Osteoblast (primary cell): ENCODE data around the gene ACTR8. TPM values are rescaled to one million over a fixed set of nuclear protein-coding genes. Genes with fewer than 3 reads are reported as not detected.

ENCODE experiments used
- DNase-seq: peaks from one replicate; pipeline ENCODE4 v3.0.0; 2011; ENCODE audit warnings: low spot score, mixed read lengths; ENCODE audit not compliant: insufficient read length; ENCODE audit errors: missing footprints
- H2AFZ ChIP-seq: 2 replicates; pipeline ENCODE4 v1.6.0; 2011; ENCODE audit warnings: mild to moderate bottlenecking, low read length
- H3K27ac ChIP-seq: 2 replicates; pipeline ENCODE4 v1.5.1; 2011; ENCODE audit warnings: mild to moderate bottlenecking, low read depth, low read length, moderate library complexity
- H3K27me3 ChIP-seq: 2 replicates; pipeline ENCODE4 v1.6.0; 2012; ENCODE audit warnings: mild to moderate bottlenecking, control low read depth, inconsistent platforms, low read length, moderate library complexity; ENCODE audit not compliant: insufficient read depth
- H3K36me3 ChIP-seq: 2 replicates; pipeline ENCODE4 v1.5.1; 2011; ENCODE audit warnings: mild to moderate bottlenecking, low read length, control low read depth, moderate library complexity; ENCODE audit not compliant: insufficient read depth
- H3K4me1 ChIP-seq: 2 replicates; pipeline ENCODE4 v1.5.1; 2011; ENCODE audit warnings: mild to moderate bottlenecking, low read length, control low read depth, moderate library complexity; ENCODE audit not compliant: insufficient read depth
- H3K4me2 ChIP-seq: 2 replicates; pipeline ENCODE4 v1.6.0; 2011; ENCODE audit warnings: mild to moderate bottlenecking, low read length; ENCODE audit not compliant: insufficient read depth
- H3K4me3 ChIP-seq: fragments of 200-600 bp; sonication (generic); 3 replicates; pipeline ENCODE4 v1.5.1; 2012; ENCODE audit warnings: mild to moderate bottlenecking, low read length, inconsistent platforms; ENCODE audit not compliant: insufficient read depth
- H3K79me2 ChIP-seq: 2 replicates; pipeline ENCODE4 v1.6.0; 2012; ENCODE audit warnings: mild to moderate bottlenecking, low read length, control low read depth, inconsistent platforms; ENCODE audit not compliant: insufficient read depth
- H3K9me3 ChIP-seq: 2 replicates; pipeline ENCODE4 v1.5.1; 2011; ENCODE audit warnings: low read depth, low read length, control low read depth
- H4K20me1 ChIP-seq: 2 replicates; pipeline ENCODE4 v1.6.0; 2012; ENCODE audit warnings: mild to moderate bottlenecking, low read length, control low read depth; ENCODE audit not compliant: insufficient read depth
- CTCF ChIP-seq: IDR thresholded peaks from 2 replicates; pipeline ENCODE4 v1.5.1; 2011; ENCODE audit warnings: mild to moderate bottlenecking, low read depth, low read length, moderate library complexity; ENCODE audit errors: extremely low read depth
- total RNA-seq: library from RNA; depleted of rRNA; stranded (reverse); fragments of >200 nt; gene quantifications from 2 replicates; pipeline ENCODE4 v1.2.3, GENCODE V29; 2012

ACTR8 gene
- total RNA-seq, 1 donor, result 35.1 TPM

- H2AFZ ChIP-seq, result no peak overlapping the region
- no peaks in the 10 kb centered on the region for H3K4me1 ChIP-seq
- H3K27ac ChIP-seq, result no peak overlapping the region
- no peaks in the 10 kb centered on the region for H3K9me3 ChIP-seq
- no peaks in the 10 kb centered on the region for H3K36me3 ChIP-seq
- TF ChIP-seq CTCF, result no peak
- no peaks in the 10 kb centered on the region for H4K20me1 ChIP-seq
- H3K4me2 ChIP-seq, result no peak overlapping the region
- H3K27me3 ChIP-seq, result no peaks in the 10 kb centered on the region
- H3K79me2 ChIP-seq, result no peaks in the 10 kb centered on the region
- H3K4me3 ChIP-seq, result no peak overlapping the region
- DNase-seq, result no peak
These were observed 31.4 kb upstream of the ACTR8 start for GRCh38 chr3:53913401-53913800.

GRCh38 chr3:53902711-53903110 is 20.8 kb upstream of the ACTR8 start:
- Histone ChIP-seq H3K4me2 (no peak overlapping the region), H3K79me2 (no peaks in the 10 kb centered on the region), H3K4me3 (no peak overlapping the region), H3K27me3 (no peaks in the 10 kb centered on the region), H3K36me3 (no peaks in the 10 kb centered on the region), H3K9me3 (no peaks in the 10 kb centered on the region), H2AFZ (no peak overlapping the region), H3K27ac (no peak overlapping the region), H4K20me1 (no peaks in the 10 kb centered on the region), H3K4me1 (no peaks in the 10 kb centered on the region)
- TF ChIP-seq CTCF, result no peak
- no peak for DNase-seq

- Histone ChIP-seq H4K20me1 (no peaks in the 10 kb centered on the region), H2AFZ (no peak overlapping the region), H3K27ac (no peak overlapping the region), H3K9me3 (no peaks in the 10 kb centered on the region), H3K36me3 (no peaks in the 10 kb centered on the region), H3K79me2 (no peaks in the 10 kb centered on the region), H3K4me1 (no peaks in the 10 kb centered on the region), H3K27me3 (no peaks in the 10 kb centered on the region), H3K4me3 (no peak overlapping the region), H3K4me2 (no peak overlapping the region)
- no peak for DNase-seq
- no peak for TF ChIP-seq CTCF
These were observed 20.1 kb upstream of the ACTR8 start for GRCh38 chr3:53902067-53902466.

- Histone ChIP-seq H3K79me2 (no peaks in the 10 kb centered on the region), H3K36me3 (no peaks in the 10 kb centered on the region), H3K4me1 (no peaks in the 10 kb centered on the region), H4K20me1 (no peaks in the 10 kb centered on the region), H3K9me3 (no peaks in the 10 kb centered on the region), H3K27me3 (no peaks in the 10 kb centered on the region), H3K27ac (no peak overlapping the region), H3K4me2 (no peak overlapping the region), H2AFZ (no peak overlapping the region), H3K4me3 (no peak overlapping the region)
- TF ChIP-seq CTCF, result no peak
- DNase-seq, result no peak
These were observed 18.8 kb upstream of the ACTR8 start for GRCh38 chr3:53900666-53901331.
